ENCODE measurements around the gene EVA1B.

The EVA1B gene

GRCh38 chr1:36322786-36323635 is 434 bp downstream of the EVA1B start:
- no peaks in the 10 kb centered on the region for H3K36me3 ChIP-seq (ENCODE audit: low read depth)
- H3K27ac ChIP-seq (ENCODE audit: poor library complexity, severe bottlenecking), result peak overlapping the region; percentile 34
- peak; percentile 28 for ATAC-seq (ENCODE audit: low read depth)
- no peak for DNase-seq (ENCODE audit: low spot score)
- TF ChIP-seq CTCF (IDR thresholded peaks at IDR 0.05; ENCODE audit: poor library complexity, severe bottlenecking), result no peak
- no peaks in the 10 kb centered on the region for H3K27me3 ChIP-seq (ENCODE audit: insufficient read depth, poor library complexity, severe bottlenecking)
- H3K9me3 ChIP-seq (ENCODE audit: severe bottlenecking), result no peaks in the 10 kb centered on the region
- peak overlapping the region; percentile 46 for H3K4me3 ChIP-seq (ENCODE audit: severe bottlenecking)
- H3K4me1 ChIP-seq (ENCODE audit: insufficient read depth, poor library complexity, severe bottlenecking), result no peaks in the 10 kb centered on the region

- H3K27ac ChIP-seq (ENCODE audit: poor library complexity, severe bottlenecking), result no peak overlapping the region
- H3K4me3 ChIP-seq (ENCODE audit: severe bottlenecking), result no peak overlapping the region
- no peaks in the 10 kb centered on the region for H3K27me3 ChIP-seq (ENCODE audit: insufficient read depth, poor library complexity, severe bottlenecking)
- ATAC-seq (ENCODE audit: low read depth) (no peak), DNase-seq (ENCODE audit: low spot score) (no peak)
- no peaks in the 10 kb centered on the region for H3K9me3 ChIP-seq (ENCODE audit: severe bottlenecking)
- no peaks in the 10 kb centered on the region for H3K4me1 ChIP-seq (ENCODE audit: insufficient read depth, poor library complexity, severe bottlenecking)
- no peak for TF ChIP-seq CTCF (IDR thresholded peaks at IDR 0.05; ENCODE audit: poor library complexity, severe bottlenecking)
- no peaks in the 10 kb centered on the region for H3K36me3 ChIP-seq (ENCODE audit: low read depth)
These were observed 1.2 kb downstream of the EVA1B start for GRCh38 chr1:36322041-36322785.

GRCh38 chr1:36321119-36321951 is 2.1 kb downstream of the EVA1B start:
- Histone ChIP-seq H3K4me1 (ENCODE audit: insufficient read depth, poor library complexity, severe bottlenecking) (no peaks in the 10 kb centered on the region), H3K27ac (ENCODE audit: poor library complexity, severe bottlenecking) (no peak overlapping the region), H3K27me3 (ENCODE audit: insufficient read depth, poor library complexity, severe bottlenecking) (no peaks in the 10 kb centered on the region), H3K4me3 (ENCODE audit: severe bottlenecking) (no peak overlapping the region), H3K36me3 (ENCODE audit: low read depth) (no peaks in the 10 kb centered on the region), H3K9me3 (ENCODE audit: severe bottlenecking) (no peaks in the 10 kb centered on the region)
- TF ChIP-seq CTCF (IDR thresholded peaks at IDR 0.05; ENCODE audit: poor library complexity, severe bottlenecking), result no peak
- ATAC-seq (ENCODE audit: low read depth), result no peak
- no peak for DNase-seq (ENCODE audit: low spot score)

GRCh38 chr1:36320767-36321118 is 2.7 kb downstream of the EVA1B start:
- no peak overlapping the region for H3K4me3 ChIP-seq (ENCODE audit: severe bottlenecking)
- H3K27me3 ChIP-seq (ENCODE audit: insufficient read depth, poor library complexity, severe bottlenecking), result no peaks in the 10 kb centered on the region
- no peak for DNase-seq (ENCODE audit: low spot score)
- no peaks in the 10 kb centered on the region for H3K4me1 ChIP-seq (ENCODE audit: insufficient read depth, poor library complexity, severe bottlenecking)
- no peak overlapping the region for H3K27ac ChIP-seq (ENCODE audit: poor library complexity, severe bottlenecking)
- H3K36me3 ChIP-seq (ENCODE audit: low read depth), result no peaks in the 10 kb centered on the region
- H3K9me3 ChIP-seq (ENCODE audit: severe bottlenecking), result no peaks in the 10 kb centered on the region
- no peak for ATAC-seq (ENCODE audit: low read depth)
- TF ChIP-seq CTCF (IDR thresholded peaks at IDR 0.05; ENCODE audit: poor library complexity, severe bottlenecking), result no peak
